Esophagus squamous epithelium (tissue), 5 donors: ENCODE measurements around the gene CCDC186. TPM values are rescaled to one million over a fixed set of nuclear protein-coding genes. Genes with fewer than 3 reads are reported as not detected.

ENCODE experiments used
- DNase-seq: peaks from one replicate; lab custom pipeline; 2025; lab: John Stamatoyannopoulos, UW
- H3K27ac ChIP-seq, 4 donors: fragments of 200-600 bp; sonication (generic); one replicate each; pipeline ENCODE4 v1.5.1; 2016 to 2019; ENCODE audit warnings: mild to moderate bottlenecking in 1 of 4
- H3K27me3 ChIP-seq, 4 donors: fragments of 200-600 bp; sonication (generic); 1 replicate in 3 of 4; 2 replicates in 1 of 4; pipeline versions ENCODE4 v1.5.1 to v1.6.0; 2017 to 2021; ENCODE audit warnings: antibody characterized with exemption in 1 of 4
- H3K36me3 ChIP-seq, 3 donors: fragments of 200-600 bp; sonication (generic); one replicate each; pipeline ENCODE4 v1.5.1; 2016 to 2019
- H3K4me1 ChIP-seq, 3 donors: fragments of 200-600 bp; sonication (generic); one replicate each; pipeline ENCODE4 v1.5.1; 2017 to 2019
- H3K4me3 ChIP-seq, 4 donors: fragments of 200-600 bp; sonication (generic); 1 replicate in 3 of 4; 2 replicates in 1 of 4; pipeline ENCODE4 v1.5.1; 2016 to 2019; ENCODE audit warnings: mild to moderate bottlenecking in 2 of 4, moderate library complexity in 1 of 4
- H3K9me3 ChIP-seq, 3 donors: fragments of 200-600 bp; sonication (generic); one replicate each; pipeline ENCODE4 v1.5.1; 2016 to 2019
- POLR2A ChIP-seq, 4 donors: fragments of 450-650 bp; IDR thresholded peaks; one replicate each; pipeline ENCODE4 v1.6.1; 2017; ENCODE audit warnings: antibody characterized with exemption in 4 of 4, mild to moderate bottlenecking in 4 of 4, moderate library complexity in 3 of 4
- WGBS, 2 donors: methylation state at CpG; one replicate each; pipeline ENCODE4 v1.1.5; 2018; 5-methylcytosine and 5-hydroxymethylcytosine counted together
- intact Hi-C: fragments of 100-400 bp; cut with DNase I; formaldehyde crosslinking; loops from one replicate; pipeline ENCODE4 v1.15.0; 2022
- total RNA-seq, 4 donors: library from RNA; depleted of rRNA; stranded (reverse); fragments of >200 nt; gene quantifications; one replicate each; pipeline ENCODE4 v1.1.0, GENCODE V29; 2016
- TF ChIP-seq, protein P1 (sequence below), 6 experiments: fragments of 450-650 bp in 4 of 6; fragments of 200-600 bp in 2 of 6; sonication (generic) in 2 of 6; IDR thresholded peaks; one replicate each; pipeline ENCODE4 v1.5.1; 2016 to 2019; ENCODE audit warnings: antibody characterized with exemption in 6 of 6, mild to moderate bottlenecking in 4 of 6, moderate library complexity in 4 of 6
- donor health status: DM: yes; HTN: yes; CAD: no.

CCDC186 gene
- total RNA-seq, 4 donors from 2014 or later = 15.5 to 28.4 (median 23.5) TPM

DNA sequence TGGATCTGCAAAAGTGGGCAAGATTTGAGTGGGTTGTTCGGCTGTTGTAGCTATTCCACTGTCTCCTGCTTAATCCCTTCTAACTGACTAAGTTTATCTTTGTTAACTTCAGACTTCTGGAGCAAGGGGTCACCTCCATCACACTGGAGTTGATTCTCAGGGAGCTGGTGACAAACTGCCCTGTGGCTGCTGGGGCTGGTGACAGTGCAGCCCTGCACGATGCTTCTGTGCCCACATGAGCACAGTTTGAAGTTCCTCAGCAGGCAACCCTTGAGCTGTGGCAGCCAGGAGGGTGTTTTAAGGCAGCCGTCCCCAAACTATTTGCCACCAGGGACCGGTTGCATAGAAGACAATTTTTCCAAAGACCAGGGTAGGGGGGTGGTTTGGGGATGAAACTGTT lies 89.8 kb downstream of the CCDC186 start:
- DNase-seq = no peak
- Histone ChIP-seq H3K27ac (no peak overlapping the region), H3K27me3 (no peaks in the 10 kb centered on the region), H3K4me3 (no peak overlapping the region), H3K9me3 (no peaks in the 10 kb centered on the region), H3K36me3 (no peaks in the 10 kb centered on the region), H3K4me1 (no peaks in the 10 kb centered on the region)
- 86 to 93% methylated on average over 2 to 4 of the region's 4 CpGs for WGBS, 2 donors
- intact Hi-C loops = no loop called here
- no peak for TF ChIP-seq POLR2A (IDR thresholded peaks at IDR 0.05)
- TF ChIP-seq, protein P1, sequence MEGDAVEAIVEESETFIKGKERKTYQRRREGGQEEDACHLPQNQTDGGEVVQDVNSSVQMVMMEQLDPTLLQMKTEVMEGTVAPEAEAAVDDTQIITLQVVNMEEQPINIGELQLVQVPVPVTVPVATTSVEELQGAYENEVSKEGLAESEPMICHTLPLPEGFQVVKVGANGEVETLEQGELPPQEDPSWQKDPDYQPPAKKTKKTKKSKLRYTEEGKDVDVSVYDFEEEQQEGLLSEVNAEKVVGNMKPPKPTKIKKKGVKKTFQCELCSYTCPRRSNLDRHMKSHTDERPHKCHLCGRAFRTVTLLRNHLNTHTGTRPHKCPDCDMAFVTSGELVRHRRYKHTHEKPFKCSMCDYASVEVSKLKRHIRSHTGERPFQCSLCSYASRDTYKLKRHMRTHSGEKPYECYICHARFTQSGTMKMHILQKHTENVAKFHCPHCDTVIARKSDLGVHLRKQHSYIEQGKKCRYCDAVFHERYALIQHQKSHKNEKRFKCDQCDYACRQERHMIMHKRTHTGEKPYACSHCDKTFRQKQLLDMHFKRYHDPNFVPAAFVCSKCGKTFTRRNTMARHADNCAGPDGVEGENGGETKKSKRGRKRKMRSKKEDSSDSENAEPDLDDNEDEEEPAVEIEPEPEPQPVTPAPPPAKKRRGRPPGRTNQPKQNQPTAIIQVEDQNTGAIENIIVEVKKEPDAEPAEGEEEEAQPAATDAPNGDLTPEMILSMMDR (IDR thresholded peaks at IDR 0.05) = no peak

DNA sequence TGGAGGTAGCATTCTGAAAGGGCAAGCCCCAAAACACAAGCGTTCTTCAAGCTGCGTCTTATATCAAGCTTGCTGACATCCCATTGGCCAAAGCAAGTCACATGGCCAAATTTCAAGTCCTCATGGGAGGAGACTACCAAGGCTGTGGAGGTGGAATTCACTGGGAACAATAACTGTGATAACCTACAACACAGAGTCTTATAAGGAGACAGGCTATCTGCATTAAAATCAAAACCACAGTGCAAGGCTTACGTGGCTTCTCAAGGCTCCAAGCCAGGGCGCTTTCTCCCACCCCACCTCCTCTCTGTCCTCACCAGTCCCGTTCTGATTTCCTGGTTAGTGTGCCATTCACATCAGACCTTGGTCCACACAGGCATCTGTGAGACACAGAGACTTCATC lies 91.0 kb downstream of the CCDC186 start:
- DNase-seq = no peak
- TF ChIP-seq, protein P1 (IDR thresholded peaks at IDR 0.05) = no peak
- no peak for TF ChIP-seq POLR2A (IDR thresholded peaks at IDR 0.05)
- H3K9me3 ChIP-seq = no peaks in the 10 kb centered on the region
- no peaks in the 10 kb centered on the region for H3K4me1 ChIP-seq
- no peaks in the 10 kb centered on the region for H3K27me3 ChIP-seq
- H3K4me3 ChIP-seq = no peak overlapping the region
- intact Hi-C loops = no loop called here
- no peak overlapping the region for H3K27ac ChIP-seq
- WGBS, 2 donors = 80 to 85% methylated on average over 5 of the region's 5 CpGs
- no peaks in the 10 kb centered on the region for H3K36me3 ChIP-seq

DNA sequence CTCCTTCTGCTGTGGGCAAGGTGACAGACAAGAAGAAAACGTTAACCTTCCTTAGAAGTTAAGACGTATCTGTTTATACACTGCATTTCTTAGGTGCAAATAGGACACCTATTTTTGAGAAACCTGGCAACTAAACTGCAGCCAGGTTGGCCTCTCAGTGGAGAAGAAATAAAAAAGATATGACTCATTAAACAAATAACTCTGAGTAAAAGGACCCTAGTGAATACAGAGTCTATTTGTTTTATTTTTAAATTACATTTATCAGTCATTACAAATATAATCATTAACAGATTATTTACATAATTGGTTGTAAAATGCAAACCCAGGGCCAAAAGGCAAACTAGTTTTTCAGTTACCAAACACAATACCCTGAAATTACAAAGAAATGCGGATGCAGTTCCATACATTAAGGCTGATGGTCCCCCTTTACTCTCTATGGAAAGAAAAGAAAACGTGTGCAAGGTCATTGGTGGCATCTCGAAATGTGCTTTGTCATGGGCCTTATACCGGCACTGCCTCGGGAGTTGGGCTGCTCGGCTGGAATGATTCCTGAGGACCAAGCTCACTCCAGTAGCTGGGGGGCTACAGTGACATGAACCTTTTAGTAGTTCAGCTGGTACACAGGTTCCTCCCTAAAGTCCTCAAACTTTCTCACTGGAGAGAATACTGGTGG lies 92.0 kb downstream of the CCDC186 start:
- TF ChIP-seq, protein P1 (IDR thresholded peaks at IDR 0.05) = no peak
- no peak for TF ChIP-seq POLR2A (IDR thresholded peaks at IDR 0.05)
- no peaks in the 10 kb centered on the region for H3K27me3 ChIP-seq
- H3K4me3 ChIP-seq = no peak overlapping the region
- intact Hi-C loops = no loop called here
- no peaks in the 10 kb centered on the region for H3K36me3 ChIP-seq
- DNase-seq = no peak
- no peaks in the 10 kb centered on the region for H3K4me1 ChIP-seq
- no peak overlapping the region for H3K27ac ChIP-seq
- WGBS, 2 donors = 68 to 74% methylated on average over 8 of the region's 8 CpGs
- no peaks in the 10 kb centered on the region for H3K9me3 ChIP-seq

DNA sequence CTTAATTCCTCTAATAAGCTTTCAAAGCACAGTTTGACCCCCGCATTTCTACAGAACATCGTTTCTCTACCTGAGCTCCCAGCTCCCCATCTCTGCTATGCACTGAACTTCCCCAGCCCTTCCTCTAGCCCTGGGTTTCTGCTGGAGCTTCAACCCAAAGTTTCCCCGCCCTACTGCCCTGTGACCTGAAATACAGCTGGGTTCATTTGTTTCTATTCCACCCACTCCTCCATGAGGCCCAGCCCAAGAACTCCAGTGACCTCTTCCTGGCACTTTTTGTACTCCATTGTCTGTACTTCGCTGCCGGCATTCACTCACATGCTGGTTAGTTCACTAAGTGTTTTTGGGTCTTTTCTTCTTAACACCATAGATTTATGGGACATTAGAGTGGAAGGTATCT lies 94.6 kb downstream of the CCDC186 start:
- WGBS, 2 donors = 83 to 88% methylated on average over 5 of the region's 5 CpGs
- H3K4me1 ChIP-seq = no peaks in the 10 kb centered on the region
- H3K36me3 ChIP-seq = no peaks in the 10 kb centered on the region
- H3K9me3 ChIP-seq = no peaks in the 10 kb centered on the region
- no peak overlapping the region for H3K27ac ChIP-seq
- intact Hi-C loops = no loop called here
- no peak for TF ChIP-seq POLR2A (IDR thresholded peaks at IDR 0.05)
- TF ChIP-seq, protein P1 (IDR thresholded peaks at IDR 0.05) = no peak
- no peak overlapping the region for H3K4me3 ChIP-seq
- H3K27me3 ChIP-seq = peaks cover 0 to 6% (median 0%) of the 10 kb centered on the region in 4 donors
- DNase-seq = no peak

DNA sequence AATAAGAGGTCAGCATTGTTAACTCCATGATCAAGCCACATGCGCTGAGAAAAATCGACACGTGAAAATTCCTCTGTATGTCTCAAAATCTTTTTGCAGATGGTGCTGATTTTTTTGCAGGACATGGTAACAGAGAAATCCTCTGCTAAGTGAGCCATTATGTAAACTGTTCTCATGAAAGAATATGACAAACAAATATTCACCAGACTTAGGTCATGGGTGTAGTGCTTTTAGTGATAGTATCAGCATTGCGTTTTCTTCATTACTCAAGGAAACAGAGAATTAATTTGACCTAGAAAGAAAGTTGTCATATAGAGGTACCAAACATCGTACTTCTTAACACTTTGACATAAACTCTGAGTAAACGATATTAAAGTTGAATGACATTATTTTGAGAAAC lies 95.7 kb downstream of the CCDC186 start:
- peaks cover 0 to 6% (median 0%) of the 10 kb centered on the region in 4 donors for H3K27me3 ChIP-seq
- TF ChIP-seq, protein P1 (IDR thresholded peaks at IDR 0.05) = no peak
- no peak for TF ChIP-seq POLR2A (IDR thresholded peaks at IDR 0.05)
- intact Hi-C loops = no loop called here
- no peaks in the 10 kb centered on the region for H3K9me3 ChIP-seq
- H3K36me3 ChIP-seq = no peaks in the 10 kb centered on the region
- no peak overlapping the region for H3K27ac ChIP-seq
- DNase-seq = no peak
- WGBS, 2 donors = 81 to 82% methylated on average over 6 of the region's 6 CpGs
- no peak overlapping the region for H3K4me3 ChIP-seq
- H3K4me1 ChIP-seq = no peaks in the 10 kb centered on the region
